K562 (cell line): ENCODE measurements around the gene ANKS1B. TPM values are rescaled to one million over a fixed set of nuclear protein-coding genes. Genes with fewer than 3 reads are reported as not detected.

Experiments used
- ATAC-seq: fragments of 200-7000 bp; cut with Tn5 transposase; 3 replicates; pipeline ENCODE4 v1.9.1; 2020; ENCODE audit warnings: moderate library complexity
- BruUV-seq: library from RNA; stranded (reverse); fragments of 400-500 nt; replicated peaks from 2 replicates; lab custom pipeline; 2021; lab: Mats Ljungman, UMichigan
- CTCF ChIA-PET: fragments of 300-600 bp; formaldehyde crosslinking; extraction: SDS; loops from one replicate; lab custom pipeline; 2021; ENCODE audit warnings: low intra/inter-chr PET ratio; lab: Yijun Ruan, JAX
- POLR2A ChIA-PET: fragments of 300-600, 350-650 bp; sonication (Branson Sonifier 250); formaldehyde crosslinking; extraction: SDS; loops from one replicate; lab custom pipeline; 2021; ENCODE audit warnings: antibody characterized with exemption, inconsistent platforms; lab: Yijun Ruan, JAX
- DNase-seq, 4 experiments: peaks; one replicate each; pipeline versions ENCODE4 v3.0.0 to v3.0.0-alpha.2; 2011 to 2018; ENCODE audit warnings: low spot score in 3 of 4, mixed read lengths in 3 of 4; ENCODE audit errors: extremely low read depth in 1 of 4
- FAIRE-seq: peaks from 2 replicates; lab custom pipeline; 2011; peaks lifted over from hg19 to GRCh38; lab: Jason Lieb, UNC
- H2AFZ ChIP-seq: 2 replicates; pipeline ENCODE4 v1.6.0; 2011; ENCODE audit warnings: low read depth, low read length, control low read depth, inconsistent platforms
- H3K27ac ChIP-seq: fragments of 200-600 bp; 3 replicates; pipeline ENCODE4 v1.8.0; 2011; ENCODE audit warnings: low read depth, mild to moderate bottlenecking, control low read depth, inconsistent platforms, low read length, moderate library complexity, mixed read lengths; ENCODE audit errors: extremely low read depth
- H3K27me3 ChIP-seq, 2 experiments: fragments of 300-600 bp in 1 of 2; 2 replicates in 1 of 2; 3 replicates in 1 of 2; pipeline versions ENCODE4 v1.6.0 to v1.8.0; 2011; ENCODE audit warnings: inconsistent platforms in 2 of 2, low read length in 2 of 2, mild to moderate bottlenecking in 1 of 2, mixed read lengths in 1 of 2, moderate library complexity in 1 of 2; ENCODE audit not compliant: control insufficient read depth in 2 of 2, insufficient read depth in 2 of 2
- H3K36me3 ChIP-seq: fragments of 300-600 bp; 3 replicates; pipeline ENCODE4 v1.8.0; 2011; ENCODE audit warnings: mild to moderate bottlenecking, low read length, inconsistent platforms; ENCODE audit not compliant: control insufficient read depth, insufficient read depth
- H3K4me1 ChIP-seq, 2 experiments: fragments of 200-600 bp in 1 of 2; replicated peaks in 1 of 2; 2 replicates in 1 of 2; 3 replicates in 1 of 2; pipeline versions ENCODE4 v1.5.1 to v1.8.0; 2011; ENCODE audit warnings: inconsistent platforms in 2 of 2, low read length in 2 of 2, mild to moderate bottlenecking in 1 of 2, mixed read lengths in 1 of 2, moderate library complexity in 1 of 2; ENCODE audit not compliant: control insufficient read depth in 2 of 2, insufficient read depth in 2 of 2
- H3K4me2 ChIP-seq: 2 replicates; pipeline ENCODE4 v1.6.1; 2011; ENCODE audit warnings: low read length, control low read depth, inconsistent platforms, mixed read lengths; ENCODE audit not compliant: insufficient read depth
- H3K4me3 ChIP-seq: fragments of 200-600 bp; sonication (generic), shearing (Covaris generic); 2 replicates; pipeline ENCODE4 v1.5.1; 2016; ENCODE audit warnings: control low read depth, inconsistent platforms
- H3K79me2 ChIP-seq: fragments of 200-600 bp; 3 replicates; pipeline ENCODE4 v1.8.0; 2011; ENCODE audit warnings: low read length, inconsistent platforms; ENCODE audit not compliant: control insufficient read depth, insufficient read depth
- H3K9ac ChIP-seq, 2 experiments: 2 replicates each; pipeline versions ENCODE4 v1.6.0 to v1.6.1; 2011; ENCODE audit warnings: low read depth in 2 of 2, low read length in 2 of 2, control low read depth in 1 of 2, inconsistent platforms in 1 of 2, mild to moderate bottlenecking in 1 of 2, mixed read lengths in 1 of 2; ENCODE audit not compliant: insufficient read depth in 1 of 2
- H3K9me1 ChIP-seq: one replicate; pipeline ENCODE4 v1.6.0; 2011; ENCODE audit warnings: inconsistent platforms, mild to moderate bottlenecking, low read length, moderate library complexity; ENCODE audit not compliant: control insufficient read depth, insufficient read depth
- H3K9me3 ChIP-seq: replicated peaks from 2 replicates; pipeline ENCODE4 v1.5.1; 2011; ENCODE audit warnings: low read depth, low read length, inconsistent platforms; ENCODE audit not compliant: control insufficient read depth, insufficient read depth
- H4K20me1 ChIP-seq: replicated peaks from 2 replicates; pipeline ENCODE4 v1.6.1; 2011; ENCODE audit warnings: low read length, inconsistent platforms, mixed read lengths; ENCODE audit not compliant: control insufficient read depth, insufficient read depth
- CEBPB ChIP-seq: fragments of 450-650 bp; IDR thresholded peaks from 2 replicates; pipeline ENCODE4 v1.6.1; 2016; ENCODE audit warnings: missing genetic modification characterization, missing compliant biosample characterization
- CTCF ChIP-seq, 3 experiments: IDR thresholded peaks in 2 of 3; conservative IDR thresholded peaks in 1 of 3; 2 replicates each; pipeline ENCODE4 v1.5.1; 2011 to 2012; ENCODE audit warnings: low read length in 3 of 3, mild to moderate bottlenecking in 3 of 3, control low read depth in 2 of 3, improper control_type of control experiment in 1 of 3, inconsistent platforms in 1 of 3, low read depth in 1 of 3, mixed read lengths in 1 of 3, moderate library complexity in 1 of 3; ENCODE audit not compliant: insufficient read depth in 2 of 3
- FOXJ3 ChIP-seq: sonication (generic); formaldehyde crosslinking; IDR thresholded peaks from 2 replicates; pipeline ENCODE4 v1.4.0; 2020; ENCODE audit warnings: mild to moderate bottlenecking, missing genetic modification reagents
- GATA2 ChIP-seq: sonication (generic); formaldehyde crosslinking; IDR thresholded peaks from 2 replicates; pipeline ENCODE4 v1.4.0; 2020; ENCODE audit warnings: mild to moderate bottlenecking, missing genetic modification reagents
- GTF2F1 ChIP-seq: IDR thresholded peaks from 2 replicates; pipeline ENCODE4 v1.6.1; 2011; ENCODE audit warnings: low read depth, low read length, improper control_type of control experiment
- HDGF ChIP-seq: fragments of 450-650 bp; IDR thresholded peaks from 2 replicates; pipeline ENCODE4 v1.6.1; 2016
- MYBL2 ChIP-seq, 2 experiments: fragments of 450-650 bp in 1 of 2; sonication (generic) in 1 of 2; formaldehyde crosslinking in 1 of 2; IDR thresholded peaks; 2 replicates each; pipeline versions ENCODE4 v1.6.1 to v1.8.1; 2017 to 2022; ENCODE audit warnings: borderline replicate concordance in 1 of 2, inconsistent platforms in 1 of 2, low read depth in 1 of 2, mild to moderate bottlenecking in 1 of 2, missing genetic modification reagents in 1 of 2, moderate library complexity in 1 of 2
- NFE2 ChIP-seq: IDR thresholded peaks from 2 replicates; pipeline ENCODE4 v1.6.1; 2014; ENCODE audit warnings: antibody characterized with exemption, low read depth
- NFIX ChIP-seq: fragments of 250-450 bp; sonication (Bioruptor Pico); IDR thresholded peaks from 2 replicates; pipeline ENCODE4 v1.4.0; 2020; ENCODE audit warnings: low read depth, mild to moderate bottlenecking, moderate library complexity
- RERE ChIP-seq: sonication (generic); formaldehyde crosslinking; IDR thresholded peaks from 2 replicates; pipeline ENCODE4 v1.8.0; 2023; ENCODE audit warnings: missing genetic modification reagents, mild to moderate bottlenecking, borderline replicate concordance
- ZBTB17 ChIP-seq: fragments of 450-650 bp; formaldehyde crosslinking; IDR thresholded peaks from 2 replicates; pipeline ENCODE4 v1.4.0; 2020; ENCODE audit warnings: mild to moderate bottlenecking
- ZNF143 ChIP-seq: sonication (generic); formaldehyde crosslinking; IDR thresholded peaks from 2 replicates; pipeline ENCODE4 v1.9.0; 2022; ENCODE audit warnings: mild to moderate bottlenecking, missing genetic modification reagents
- ZNF217 ChIP-seq: sonication (generic); formaldehyde crosslinking; IDR thresholded peaks from 2 replicates; pipeline ENCODE4 v1.8.0; 2022; ENCODE audit warnings: mild to moderate bottlenecking, missing genetic modification reagents
- ZNF347 ChIP-seq: fragments of 450-650 bp; formaldehyde crosslinking; IDR thresholded peaks from 2 replicates; pipeline ENCODE4 v1.4.0; 2020; ENCODE audit warnings: low read depth, mild to moderate bottlenecking, moderate library complexity
- ZNF785 ChIP-seq: fragments of 250-450 bp; sonication (Bioruptor Pico); IDR thresholded peaks from 2 replicates; pipeline ENCODE4 v1.4.0; 2020; ENCODE audit warnings: mild to moderate bottlenecking
- in situ Hi-C: fragments of 300-500 bp; cut with MboI; formaldehyde crosslinking; loops from 4 replicates; pipeline ENCODE4 v1.15.0; 2018; ENCODE audit warnings: inconsistent platforms, mixed read lengths
- intact Hi-C: fragments of 100-400 bp; cut with micrococcal nuclease; formaldehyde crosslinking; loops from 2 replicates; pipeline ENCODE4 v1.14.2; 2022
- polyA plus RNA-seq, 8 experiments: library from polyadenylated mRNA; depleted of rRNA in 4 of 8; stranded (reverse) in 5 of 8; unstranded in 3 of 8; fragments of >200 nt; fragmentation: Nextera tagmentation in 2 of 8; fragmentation: Illumina TruSeq in 1 of 8; extraction: Ambion mirVana in 2 of 8; extraction: Trizol in 1 of 8; gene quantifications; 2 replicates each; pipeline versions ENCODE4 v1.2.1 to v1.2.3, GENCODE V29; 2011 to 2014; ENCODE audit warnings: inconsistent platforms in 1 of 8, missing spikeins in 1 of 8
- total RNA-seq, 7 experiments: library from RNA; depleted of rRNA in 6 of 7; stranded (reverse); fragments of >200 nt in 6 of 7; fragmentation: Illumina TruSeq in 2 of 7; extraction: Trizol in 2 of 7; gene quantifications; 2 replicates each; pipeline versions ENCODE4 v1.2.1 to v1.2.3, GENCODE V29; 2011 to 2021; ENCODE audit warnings: low replicate concordance in 1 of 7
- TF ChIP-seq, protein P1 (sequence below): fragments of 450-650 bp; formaldehyde crosslinking; IDR thresholded peaks from 2 replicates; pipeline ENCODE4 v1.4.0; 2022; ENCODE audit warnings: missing genetic modification characterization

Gene ANKS1B
- total and polyA plus RNA-seq, 9 of the 15 experiments (the other 6 are each of a cell fraction or from before 2014, with no cell fraction given), result 0.04 to 0.47 (median 0.28) TPM; not detected in 4

GRCh38 chr12:98845957-98846356, 1138.8 kb downstream of the ANKS1B start:
- no peaks in the 10 kb centered on the region for H3K9me3 ChIP-seq
- H4K20me1 ChIP-seq, result no peaks in the 10 kb centered on the region
- H3K27me3 ChIP-seq, result peaks cover 0 to under 1% of the 10 kb centered on the region in 2 experiments; a peak in 1 of 5 replicates
- H3K79me2 ChIP-seq, result no peaks in the 10 kb centered on the region
- H3K4me2 ChIP-seq, result no peak overlapping the region
- DNase-seq (no peak), FAIRE-seq (no peak), ATAC-seq (no peak)
- intact Hi-C loops, result no loop called here
- ChIA-PET CTCF (no interaction called here), POLR2A (interaction anchor here (1.2 to 1.7 kb wide), 2 partner anchors 10 to 12 kb away, joined by 3 to 5 read pairs; no protein-coding TSS in a partner anchor)
- in situ Hi-C loops, result no loop called here
- no TSS peak for BruUV-seq
- no peak overlapping the region for H2AFZ ChIP-seq
- H3K9me1 ChIP-seq, result no peaks in the 10 kb centered on the region
- no peak overlapping the region for H3K27ac ChIP-seq
- no peaks in the 10 kb centered on the region for H3K36me3 ChIP-seq
- H3K4me3 ChIP-seq, result no peak overlapping the region
- no peak overlapping the region for H3K9ac ChIP-seq
- no peaks in the 10 kb centered on the region for H3K4me1 ChIP-seq
- no peak for TF ChIP-seq FOXJ3 (CRISPR knock-in tag)
- TF ChIP-seq HDGF, result no peak
- TF ChIP-seq NFE2, result no peak
- no peak for TF ChIP-seq ZNF785
- no peak for TF ChIP-seq CEBPB (tag)
- TF ChIP-seq, protein P1, sequence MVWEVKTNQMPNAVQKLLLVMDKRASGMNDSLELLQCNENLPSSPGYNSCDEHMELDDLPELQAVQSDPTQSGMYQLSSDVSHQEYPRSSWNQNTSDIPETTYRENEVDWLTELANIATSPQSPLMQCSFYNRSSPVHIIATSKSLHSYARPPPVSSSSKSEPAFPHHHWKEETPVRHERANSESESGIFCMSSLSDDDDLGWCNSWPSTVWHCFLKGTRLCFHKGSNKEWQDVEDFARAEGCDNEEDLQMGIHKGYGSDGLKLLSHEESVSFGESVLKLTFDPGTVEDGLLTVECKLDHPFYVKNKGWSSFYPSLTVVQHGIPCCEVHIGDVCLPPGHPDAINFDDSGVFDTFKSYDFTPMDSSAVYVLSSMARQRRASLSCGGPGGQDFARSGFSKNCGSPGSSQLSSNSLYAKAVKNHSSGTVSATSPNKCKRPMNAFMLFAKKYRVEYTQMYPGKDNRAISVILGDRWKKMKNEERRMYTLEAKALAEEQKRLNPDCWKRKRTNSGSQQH (CRISPR knock-in tag), result no peak
- no peak for TF ChIP-seq ZNF347 (CRISPR knock-in tag)
- no peak for TF ChIP-seq ZBTB17 (CRISPR knock-in tag)
- TF ChIP-seq GATA2, result no peak
- TF ChIP-seq RERE (CRISPR knock-in tag), result no peak
- TF ChIP-seq NFIX (CRISPR knock-in tag), result no peak
- TF ChIP-seq ZNF217, result no peak
- no peak for TF ChIP-seq CTCF (IDR thresholded peaks at IDR 0.05 in 2 of 3, conservative IDR thresholded peaks at IDR 0.05 in 1 of 3; ENCODE audit: insufficient read depth in 2 of 3, low read depth in 1 of 3, low read length in 3 of 3)
- TF ChIP-seq ZNF143 (CRISPR knock-in tag), result no peak
- TF ChIP-seq MYBL2 (IDR thresholded peaks at IDR 0.05; ENCODE audit: low read depth), result no peak
- TF ChIP-seq MYBL2 (CRISPR knock-in tag; IDR thresholded peaks at IDR 0.05; ENCODE audit: borderline replicate concordance), result no peak
- no peak for TF ChIP-seq GTF2F1
